Epithelial cell of proximal tubule (primary cell): Measurements from ENCODE around the gene MARCKSL1. TPM values are rescaled to one million over a fixed set of nuclear protein-coding genes. Genes with fewer than 3 reads are reported as not detected.
"Not testable (repeated sequence)": the region's sequence is repeated elsewhere in the genome, so short reads cannot be mapped to it uniquely, and the experiment has no call there.

ENCODE experiments used
- DNase-seq: peaks from one replicate; pipeline ENCODE4 v3.0.0-alpha.2; 2011; ENCODE audit warnings: low read depth
- H3K4me3 ChIP-seq: 2 replicates; pipeline ENCODE4 v1.5.1; 2011; ENCODE audit warnings: low read depth, mild to moderate bottlenecking, low read length
- CTCF ChIP-seq: conservative IDR thresholded peaks from 2 replicates; pipeline ENCODE4 v1.5.1; 2012; ENCODE audit warnings: low read depth, mild to moderate bottlenecking, low read length
- total RNA-seq: library from RNA; depleted of rRNA; stranded (reverse); fragments of >200 nt; gene quantifications from 2 replicates; pipeline ENCODE4 v1.2.3, GENCODE V29; 2015

The MARCKSL1 gene
- total RNA-seq, 1 donor from 2014 or later = 190 TPM

DNA sequence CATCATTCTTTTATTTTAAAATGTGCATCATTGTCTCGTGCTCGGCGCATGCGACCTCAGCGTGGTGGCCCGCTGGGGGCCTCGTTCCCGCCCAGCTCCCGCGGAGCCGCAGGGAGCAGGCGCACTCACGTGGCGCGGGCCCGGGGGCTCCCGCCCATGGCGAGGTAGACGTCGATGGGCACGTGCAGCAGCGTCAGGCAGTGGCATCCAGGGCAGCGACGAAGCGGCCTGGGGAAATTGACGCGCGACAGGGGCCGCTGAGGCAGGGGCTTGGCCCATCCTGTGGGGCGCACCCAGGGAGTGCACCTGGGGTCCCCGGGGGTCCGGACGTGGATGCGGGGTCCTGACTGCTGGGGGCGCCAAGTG, 25.3 kb upstream of the MARCKSL1 start:
- DNase-seq = no peak
- TF ChIP-seq CTCF = no peak
- H3K4me3 ChIP-seq = no peak overlapping the region

DNA sequence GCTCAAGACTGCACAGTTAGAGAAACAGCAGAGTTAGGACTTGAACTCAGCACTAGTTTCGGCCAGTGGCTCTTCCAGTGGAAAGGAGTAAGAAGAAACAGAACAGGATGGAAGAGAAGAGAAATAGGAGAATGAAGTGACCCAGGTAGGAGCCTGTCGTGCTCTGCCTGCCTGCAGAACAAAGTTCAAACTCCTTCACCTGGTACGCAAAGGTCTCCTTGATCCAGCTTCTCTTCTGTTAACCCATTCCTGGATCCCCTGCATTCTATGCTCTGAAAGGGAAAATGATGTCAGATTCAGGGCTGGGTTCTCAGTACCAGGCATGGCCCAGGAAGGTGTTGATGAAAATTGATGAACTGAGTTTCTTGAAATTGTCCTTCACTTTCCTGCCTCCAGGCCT, 22.4 kb upstream of the MARCKSL1 start:
- DNase-seq = no peak
- no peak for TF ChIP-seq CTCF
- no peak overlapping the region for H3K4me3 ChIP-seq

GRCh38 chr1:32357614-32358013, 21.6 kb upstream of the MARCKSL1 start:
- DNase-seq = no peak
- no peak overlapping the region for H3K4me3 ChIP-seq
- TF ChIP-seq CTCF = no peak

GRCh38 chr1:32356478-32356877, 20.4 kb upstream of the MARCKSL1 start:
- H3K4me3 ChIP-seq = no peak overlapping the region
- no peak for TF ChIP-seq CTCF

GRCh38 chr1:32355778-32356177, 19.7 kb upstream of the MARCKSL1 start:
- not testable (repeated sequence) for H3K4me3 ChIP-seq, DNase-seq

More at GRCh38 chr1:32356478-32356877, 20.4 kb upstream of the MARCKSL1 start:
- no peak for DNase-seq

GRCh38 chr1:32353886-32354570, 18.0 kb upstream of the MARCKSL1 start:
- no peak for TF ChIP-seq CTCF
- no peak for DNase-seq
- no peak overlapping the region for H3K4me3 ChIP-seq

DNA sequence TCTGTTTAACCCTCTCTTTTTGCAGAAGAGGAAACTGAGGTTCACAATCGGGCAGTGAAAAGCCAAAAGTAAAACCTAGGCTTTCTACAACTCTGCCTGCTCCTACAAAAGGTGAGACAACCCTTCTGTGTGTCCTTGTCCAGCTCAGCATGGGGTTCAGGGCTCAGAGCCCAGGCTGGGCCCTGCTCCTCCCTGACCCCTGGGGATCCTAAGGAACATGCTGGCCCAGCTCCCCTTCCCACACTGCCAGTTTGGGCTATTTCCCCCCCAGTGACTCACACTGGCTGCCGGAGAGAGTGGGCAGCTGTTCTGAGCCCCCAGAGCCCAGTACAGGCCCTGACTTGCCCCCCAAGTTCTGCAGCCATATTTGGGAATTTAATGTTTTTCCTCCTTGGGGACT, 17.4 kb upstream of the MARCKSL1 start:
- no peak overlapping the region for H3K4me3 ChIP-seq
- no peak for DNase-seq
- TF ChIP-seq CTCF = no peak
